IMR-90 (cell line): ENCODE data around the gene SCGB1D1.

Source experiments
- BHLHE40 ChIP-seq: fragments of 150-350 bp; IDR thresholded peaks from 2 replicates; pipeline ENCODE4 v1.6.1; 2016; ENCODE audit warnings: mild to moderate bottlenecking, low read depth, low read length
- CEBPB ChIP-seq: IDR thresholded peaks from 2 replicates; pipeline ENCODE4 v1.6.1; 2012; ENCODE audit warnings: low read depth, low read length, improper control_type of control experiment
- CHD1 ChIP-seq: IDR thresholded peaks from 2 replicates; pipeline ENCODE4 v1.6.1; 2012; ENCODE audit warnings: low read depth, low read length, improper control_type of control experiment
- ELK1 ChIP-seq: fragments of 150-350 bp; IDR thresholded peaks from 2 replicates; pipeline ENCODE4 v1.6.1; 2016; ENCODE audit warnings: low read depth, mild to moderate bottlenecking, low read length, moderate library complexity, borderline replicate concordance
- MAFK ChIP-seq: IDR thresholded peaks from 2 replicates; pipeline ENCODE4 v1.6.1; 2012; ENCODE audit warnings: low read depth, low read length, improper control_type of control experiment
- MXI1 ChIP-seq: IDR thresholded peaks from 2 replicates; pipeline ENCODE4 v1.6.1; 2012; ENCODE audit warnings: low read depth, mild to moderate bottlenecking, low read length, moderate library complexity, borderline replicate concordance
- POLR2A ChIP-seq: IDR thresholded peaks from 2 replicates; pipeline ENCODE4 v1.6.1; 2012; ENCODE audit warnings: mild to moderate bottlenecking, low read depth, low read length
- RAD21 ChIP-seq: IDR thresholded peaks from 2 replicates; pipeline ENCODE4 v1.6.1; 2012; ENCODE audit warnings: low read length, improper control_type of control experiment
- RCOR1 ChIP-seq: IDR thresholded peaks from 2 replicates; pipeline ENCODE4 v1.6.1; 2012; ENCODE audit warnings: mild to moderate bottlenecking, low read length, improper control_type of control experiment; ENCODE audit not compliant: insufficient replicate concordance
- RFX5 ChIP-seq: IDR thresholded peaks from 2 replicates; pipeline ENCODE4 v1.8.0; 2012; ENCODE audit warnings: low read depth, mild to moderate bottlenecking, low read length, moderate library complexity
- SMC3 ChIP-seq: fragments of 150-350 bp; IDR thresholded peaks from 2 replicates; pipeline ENCODE4 v1.6.1; 2016; ENCODE audit warnings: low read depth, mild to moderate bottlenecking, antibody characterized with exemption, low read length, moderate library complexity
- TF ChIP-seq, protein P1 (sequence below): conservative IDR thresholded peaks from 2 replicates; pipeline ENCODE4 v1.5.1; 2012; ENCODE audit warnings: mild to moderate bottlenecking, low read depth, low read length, improper control_type of control experiment
- TF ChIP-seq, protein P2 (sequence below): fragments of 150-350 bp; IDR thresholded peaks from 2 replicates; pipeline ENCODE4 v1.6.1; 2017; ENCODE audit warnings: mild to moderate bottlenecking, antibody characterized with exemption, low read length, low read depth

DNA sequence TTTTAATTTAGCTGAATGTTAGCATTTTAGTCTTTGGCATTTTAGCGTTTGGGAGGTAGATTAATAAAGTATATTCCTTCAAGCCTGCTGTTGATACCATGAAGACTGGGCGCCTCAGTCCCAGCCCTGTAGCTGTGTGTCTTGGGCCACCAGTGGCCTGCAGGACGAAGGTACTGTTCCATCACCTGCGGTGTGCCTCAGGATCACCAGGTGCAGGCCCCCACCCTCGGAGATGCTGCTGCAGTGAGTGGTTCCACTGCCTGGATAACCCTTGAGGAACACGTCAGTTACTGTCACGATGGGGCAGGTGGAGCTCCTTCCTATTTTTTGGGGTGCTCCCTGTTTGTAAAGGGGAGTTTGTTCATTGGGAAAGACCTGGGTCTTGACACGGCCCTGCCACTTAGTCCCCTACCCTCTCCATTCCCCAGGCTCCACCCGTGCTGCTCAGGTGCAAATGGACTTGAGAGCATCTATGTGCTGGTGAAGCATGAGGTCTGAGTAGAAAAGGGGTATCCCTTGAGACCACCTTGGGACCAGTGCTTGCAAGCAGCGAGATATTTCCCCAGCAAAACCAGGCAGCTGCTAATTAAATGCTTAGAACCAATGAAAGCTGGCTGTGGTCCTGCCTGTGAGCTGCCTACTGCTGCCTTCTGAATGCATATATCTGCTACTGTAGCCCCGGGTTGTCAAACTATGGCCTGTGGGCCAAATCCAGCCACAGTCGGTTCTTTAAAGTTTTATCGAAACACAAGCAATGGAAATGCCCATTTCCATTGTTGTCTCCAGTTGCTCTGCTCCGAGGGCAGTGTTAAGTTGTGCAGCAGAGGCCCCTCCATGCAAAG, 37.5 kb upstream of the SCGB1D1 start:
- TF ChIP-seq, protein P1, sequence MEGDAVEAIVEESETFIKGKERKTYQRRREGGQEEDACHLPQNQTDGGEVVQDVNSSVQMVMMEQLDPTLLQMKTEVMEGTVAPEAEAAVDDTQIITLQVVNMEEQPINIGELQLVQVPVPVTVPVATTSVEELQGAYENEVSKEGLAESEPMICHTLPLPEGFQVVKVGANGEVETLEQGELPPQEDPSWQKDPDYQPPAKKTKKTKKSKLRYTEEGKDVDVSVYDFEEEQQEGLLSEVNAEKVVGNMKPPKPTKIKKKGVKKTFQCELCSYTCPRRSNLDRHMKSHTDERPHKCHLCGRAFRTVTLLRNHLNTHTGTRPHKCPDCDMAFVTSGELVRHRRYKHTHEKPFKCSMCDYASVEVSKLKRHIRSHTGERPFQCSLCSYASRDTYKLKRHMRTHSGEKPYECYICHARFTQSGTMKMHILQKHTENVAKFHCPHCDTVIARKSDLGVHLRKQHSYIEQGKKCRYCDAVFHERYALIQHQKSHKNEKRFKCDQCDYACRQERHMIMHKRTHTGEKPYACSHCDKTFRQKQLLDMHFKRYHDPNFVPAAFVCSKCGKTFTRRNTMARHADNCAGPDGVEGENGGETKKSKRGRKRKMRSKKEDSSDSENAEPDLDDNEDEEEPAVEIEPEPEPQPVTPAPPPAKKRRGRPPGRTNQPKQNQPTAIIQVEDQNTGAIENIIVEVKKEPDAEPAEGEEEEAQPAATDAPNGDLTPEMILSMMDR: no peak
- no peak for TF ChIP-seq SMC3
- TF ChIP-seq POLR2A: no peak
- TF ChIP-seq CEBPB: no peak
- no peak for TF ChIP-seq MXI1
- no peak for TF ChIP-seq MAFK
- TF ChIP-seq BHLHE40: no peak
- no peak for TF ChIP-seq RCOR1
- no peak for TF ChIP-seq CHD1
- TF ChIP-seq, protein P2, sequence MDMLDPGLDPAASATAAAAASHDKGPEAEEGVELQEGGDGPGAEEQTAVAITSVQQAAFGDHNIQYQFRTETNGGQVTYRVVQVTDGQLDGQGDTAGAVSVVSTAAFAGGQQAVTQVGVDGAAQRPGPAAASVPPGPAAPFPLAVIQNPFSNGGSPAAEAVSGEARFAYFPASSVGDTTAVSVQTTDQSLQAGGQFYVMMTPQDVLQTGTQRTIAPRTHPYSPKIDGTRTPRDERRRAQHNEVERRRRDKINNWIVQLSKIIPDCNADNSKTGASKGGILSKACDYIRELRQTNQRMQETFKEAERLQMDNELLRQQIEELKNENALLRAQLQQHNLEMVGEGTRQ: no peak
- no peak for TF ChIP-seq RFX5
- TF ChIP-seq RAD21: no peak
- TF ChIP-seq ELK1: no peak
